GM18520 (cell line): Measurements from ENCODE around the gene CACNA1B.

ENCODE experiments used
- ATAC-seq: cut with Tn5 transposase; IDR thresholded peaks from one replicate; pipeline ENCODE4 v1.9.1; 2021; ENCODE audit not compliant: unreplicated experiment

Gene CACNA1B

DNA sequence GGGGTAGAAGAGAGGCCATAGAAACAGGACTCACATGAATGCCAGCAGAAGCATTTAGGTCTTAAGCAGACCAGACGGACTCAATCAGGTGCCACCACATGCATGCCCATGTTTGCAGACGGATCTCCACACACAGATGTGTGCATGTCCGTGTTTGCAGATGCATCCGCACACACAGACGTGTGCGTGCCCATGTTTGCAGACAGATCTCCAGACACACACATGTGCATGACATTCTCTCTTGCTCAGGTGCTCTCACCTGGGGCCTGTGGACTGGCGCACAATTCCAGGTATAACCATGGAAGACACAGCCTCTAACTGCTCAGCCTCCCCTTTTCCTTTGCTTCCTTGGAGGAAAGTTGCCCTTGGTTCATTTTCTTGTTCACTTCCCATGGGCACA lies 148.3 kb downstream of the CACNA1B start:
- ATAC-seq, result no peak

GRCh38 chr9:138028596-138028995 lies 151.0 kb downstream of the CACNA1B start:
- ATAC-seq, result no peak

GRCh38 chr9:138031186-138031585 lies 153.6 kb downstream of the CACNA1B start:
- ATAC-seq, result no peak

GRCh38 chr9:138033950-138034349 lies 156.4 kb downstream of the CACNA1B start:
- ATAC-seq, result no peak

GRCh38 chr9:138037140-138037539 lies 159.6 kb downstream of the CACNA1B start:
- no peak for ATAC-seq

- ATAC-seq, result no peak
Measured at GRCh38 chr9:138038244-138038671, 160.7 kb downstream of the CACNA1B start.

DNA sequence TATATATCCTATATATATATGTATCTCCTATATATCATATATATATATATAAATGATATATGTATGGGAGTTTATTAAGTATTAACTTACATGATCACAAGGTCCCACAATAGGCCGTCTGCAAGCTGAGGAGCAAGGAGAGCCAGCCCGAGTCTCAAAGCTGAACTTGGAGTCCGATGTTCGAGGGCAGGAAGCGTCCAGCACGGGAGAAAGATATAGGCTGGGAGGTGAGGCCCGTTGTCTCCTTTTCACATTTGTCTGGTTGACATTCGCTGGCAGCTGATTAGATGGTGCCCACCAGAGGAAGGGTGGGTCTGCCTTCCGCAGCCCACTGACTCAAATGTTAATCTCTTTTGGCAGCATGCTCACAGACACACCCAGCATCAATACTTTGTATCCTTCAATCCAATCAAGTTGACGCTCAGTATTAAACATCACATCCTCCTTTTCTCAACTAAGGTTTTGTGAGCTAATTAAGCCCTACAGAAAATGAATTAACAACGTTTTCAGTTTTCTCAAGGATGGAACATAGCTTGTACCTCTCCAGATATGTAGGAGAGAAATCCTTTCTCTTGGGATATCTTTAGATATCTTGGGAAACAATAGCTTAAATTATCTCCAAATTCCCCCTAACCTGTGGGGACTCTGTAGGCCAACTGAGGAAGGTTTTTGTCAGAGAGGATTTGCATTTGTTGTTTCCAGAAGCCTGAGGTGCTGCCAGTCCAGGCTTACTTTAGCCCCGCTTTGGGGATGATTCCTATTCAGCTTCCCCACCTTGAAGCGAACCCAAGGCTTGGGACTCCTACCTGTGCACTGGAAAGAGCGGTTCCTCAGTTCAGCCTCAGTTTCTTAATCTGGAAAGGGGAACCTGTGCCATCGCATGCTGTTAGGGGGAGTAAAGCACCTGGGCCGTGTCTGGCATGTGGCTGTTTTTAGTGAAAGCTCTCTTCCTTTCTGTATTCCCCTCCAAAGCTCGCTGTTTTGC lies 163.2 kb downstream of the CACNA1B start:
- ATAC-seq, result no peak

DNA sequence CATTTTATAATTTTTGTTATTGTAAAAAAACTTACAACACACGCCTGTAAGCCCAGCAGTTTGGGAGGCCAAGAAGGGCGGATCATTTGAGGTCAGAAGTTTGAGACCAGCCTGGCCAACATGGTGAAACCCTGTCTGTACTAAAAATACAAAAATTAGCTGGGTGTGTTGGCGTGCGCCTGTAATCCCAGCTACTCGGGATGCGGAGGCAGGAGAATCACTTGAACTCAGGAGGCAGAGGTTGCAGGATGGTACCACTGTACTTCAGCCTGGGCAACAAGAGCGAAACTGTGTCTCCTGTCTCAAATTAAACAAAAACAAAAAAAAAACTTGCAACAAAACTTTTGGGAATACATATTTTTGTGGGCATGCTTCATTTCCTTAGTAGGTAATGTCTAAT lies 164.6 kb downstream of the CACNA1B start:
- no peak for ATAC-seq

- no peak for ATAC-seq
Measured at GRCh38 chr9:138042640-138043039, 165.1 kb downstream of the CACNA1B start.

DNA sequence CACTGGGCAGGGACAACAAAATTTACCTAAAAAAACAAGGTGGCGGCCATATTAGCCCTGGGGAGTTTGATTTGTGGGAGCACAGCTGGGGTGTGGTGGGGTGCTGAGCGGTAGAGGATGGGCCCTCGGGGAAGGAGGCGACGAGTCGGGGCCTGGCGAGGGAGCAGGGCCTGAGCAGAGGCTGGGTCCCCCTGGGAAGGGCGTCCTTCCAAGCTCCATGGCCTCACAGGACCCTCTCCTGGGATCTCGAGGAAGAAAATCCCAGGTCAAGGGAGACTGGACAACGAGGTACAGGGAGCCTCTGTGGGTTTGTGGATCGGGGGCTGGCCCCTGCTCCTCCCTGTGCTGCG lies 165.5 kb downstream of the CACNA1B start:
- no peak for ATAC-seq

- ATAC-seq, result no peak
Measured at GRCh38 chr9:138043411-138044345, 166.1 kb downstream of the CACNA1B start.

- no peak for ATAC-seq
Measured at GRCh38 chr9:138044485-138045383, 167.2 kb downstream of the CACNA1B start.

DNA sequence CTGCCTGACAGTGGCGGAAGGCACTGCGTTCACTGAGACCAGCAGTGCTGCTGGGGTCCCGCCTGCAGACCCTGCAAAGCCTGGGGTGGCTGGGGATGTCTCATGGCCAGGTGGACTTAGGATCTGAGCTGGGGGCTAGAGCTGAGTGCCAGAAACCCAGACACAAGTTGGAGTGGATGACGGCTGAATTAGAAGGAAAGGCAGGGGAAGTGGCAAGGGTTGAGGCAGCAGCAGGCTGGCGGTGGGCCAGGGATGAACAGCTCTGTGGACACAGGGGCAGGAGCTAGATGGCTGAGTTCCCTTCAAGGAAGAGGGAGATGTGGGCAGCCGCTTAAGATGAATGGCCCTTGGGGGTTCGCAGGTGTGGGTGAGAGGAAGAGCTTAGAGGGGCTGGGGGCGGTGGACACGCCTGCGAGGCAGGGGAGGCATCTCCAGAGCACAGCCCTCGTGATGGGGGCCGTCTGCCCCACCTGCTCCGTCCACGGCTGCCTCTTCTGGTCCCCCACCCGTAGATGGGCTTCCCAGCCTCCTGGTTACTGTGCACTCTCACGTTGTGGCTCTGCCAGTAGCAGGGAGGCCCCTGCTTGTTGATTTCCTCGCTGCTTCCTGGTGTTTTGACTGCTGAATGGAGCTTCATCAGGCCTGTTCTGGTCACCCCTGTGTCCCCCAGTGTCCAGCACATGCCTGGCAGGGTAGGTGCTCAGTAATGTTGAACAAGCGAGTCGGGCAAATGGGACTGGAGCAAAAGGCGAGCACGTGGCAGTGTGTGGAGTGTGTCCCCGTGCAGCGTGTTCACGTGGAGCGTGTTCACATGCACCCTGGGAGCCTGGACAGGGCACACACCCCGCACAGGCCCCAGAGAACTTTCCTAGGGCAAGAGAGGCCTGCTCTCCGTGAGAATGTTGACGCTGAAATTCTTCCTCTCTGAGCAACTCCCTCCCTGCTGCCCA lies 168.2 kb downstream of the CACNA1B start:
- no peak for ATAC-seq

- no peak for ATAC-seq
Measured at GRCh38 chr9:138046641-138047301, 169.2 kb downstream of the CACNA1B start.

- no peak for ATAC-seq
Measured at GRCh38 chr9:138047469-138048040, 170.0 kb downstream of the CACNA1B start.

GRCh38 chr9:138048184-138048583 lies 170.6 kb downstream of the CACNA1B start:
- ATAC-seq, result no peak

DNA sequence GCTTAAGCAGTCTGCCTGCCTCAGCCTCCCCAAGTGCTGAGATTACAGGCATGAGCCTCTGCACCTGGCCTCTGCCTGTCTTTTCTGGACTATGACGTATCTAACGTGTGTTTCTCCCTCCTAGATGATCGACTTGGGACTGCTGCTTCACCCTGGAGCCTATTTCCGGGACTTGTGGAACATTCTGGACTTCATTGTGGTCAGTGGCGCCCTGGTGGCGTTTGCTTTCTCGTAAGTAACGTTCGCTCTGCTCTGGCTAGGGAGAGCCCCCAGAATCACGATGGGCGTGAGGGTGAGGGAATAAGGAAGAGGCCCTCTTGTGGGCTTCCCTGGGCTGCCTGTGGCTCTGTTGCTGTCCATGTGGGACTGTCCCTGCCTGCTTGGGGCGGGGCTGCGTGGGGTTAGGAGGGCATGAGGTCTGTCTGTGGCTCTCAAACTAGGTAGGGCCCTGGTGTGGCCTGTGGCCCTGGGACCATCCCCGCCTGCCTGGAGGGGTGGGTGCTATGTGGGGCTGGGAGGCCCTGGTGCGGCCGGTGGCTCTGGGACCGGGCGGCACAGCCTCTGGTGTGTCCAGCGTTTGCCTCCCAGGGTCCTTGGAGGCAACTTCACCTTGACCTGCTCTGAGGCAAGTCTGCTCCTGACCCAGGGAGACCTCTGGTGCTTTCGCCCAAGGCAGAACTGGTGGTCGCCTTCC lies 171.7 kb downstream of the CACNA1B start:
- ATAC-seq, result no peak
